MG63 (cell line): ENCODE data around the gene NCK2. TPM values are rescaled to one million over a fixed set of nuclear protein-coding genes. Genes with fewer than 3 reads are reported as not detected.

ENCODE experiments used
- DNase-seq: peaks from one replicate; pipeline ENCODE4 v3.0.0-alpha.2; 2020
- H3K27me3 ChIP-seq: fragments of 250-450 bp; sonication (Bioruptor Pico); 2 replicates; pipeline ENCODE4 v1.5.1; 2020; ENCODE audit warnings: mild to moderate bottlenecking, moderate library complexity
- H3K36me3 ChIP-seq: fragments of 250-450 bp; sonication (Bioruptor Pico); 2 replicates; pipeline ENCODE4 v1.5.1; 2020; ENCODE audit warnings: mild to moderate bottlenecking, moderate library complexity
- H3K4me3 ChIP-seq: fragments of 250-450 bp; sonication (Bioruptor Pico); 2 replicates; pipeline ENCODE4 v1.5.1; 2020; ENCODE audit warnings: mild to moderate bottlenecking, moderate library complexity
- H3K9me3 ChIP-seq: fragments of 250-450 bp; sonication (Bioruptor Pico); 2 replicates; pipeline ENCODE4 v1.5.1; 2020; ENCODE audit warnings: mild to moderate bottlenecking, moderate library complexity
- total RNA-seq: library from RNA; depleted of rRNA; stranded (reverse); fragments of >200 nt; shearing (Covaris generic); gene quantifications from 2 replicates; pipeline ENCODE4 v1.2.3, GENCODE V29; 2014; ENCODE audit warnings: low replicate concordance

NCK2 gene
- total RNA-seq, 1 experiment from 2014 or later, result 23.4 TPM

DNA sequence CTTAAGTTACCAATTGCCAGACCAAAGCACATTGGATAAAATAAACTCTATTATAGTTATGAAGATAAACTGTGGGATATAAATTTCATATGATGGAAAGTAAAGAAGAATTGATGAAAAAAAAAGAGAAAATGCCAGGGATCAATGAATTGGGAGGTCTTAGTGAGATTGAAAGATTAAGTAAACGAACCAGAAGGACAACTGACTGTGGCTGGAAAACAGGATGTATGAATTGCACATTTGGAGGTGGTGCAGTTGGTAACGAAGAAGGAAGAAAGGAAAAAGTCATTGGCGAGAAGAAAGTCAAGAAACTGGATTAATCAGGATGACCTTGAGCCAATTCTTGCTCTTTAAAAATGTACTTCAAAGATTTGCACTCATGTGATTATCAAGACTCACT lies 166.7 kb downstream of the NCK2 start:
- H3K27me3 ChIP-seq, result peaks cover 2% of the 10 kb centered on the region; the same call in 1 of the 2 replicates
- no peak for DNase-seq
- no peak overlapping the region for H3K4me3 ChIP-seq
- H3K36me3 ChIP-seq, result no peaks in the 10 kb centered on the region
- H3K9me3 ChIP-seq, result no peaks in the 10 kb centered on the region

DNA sequence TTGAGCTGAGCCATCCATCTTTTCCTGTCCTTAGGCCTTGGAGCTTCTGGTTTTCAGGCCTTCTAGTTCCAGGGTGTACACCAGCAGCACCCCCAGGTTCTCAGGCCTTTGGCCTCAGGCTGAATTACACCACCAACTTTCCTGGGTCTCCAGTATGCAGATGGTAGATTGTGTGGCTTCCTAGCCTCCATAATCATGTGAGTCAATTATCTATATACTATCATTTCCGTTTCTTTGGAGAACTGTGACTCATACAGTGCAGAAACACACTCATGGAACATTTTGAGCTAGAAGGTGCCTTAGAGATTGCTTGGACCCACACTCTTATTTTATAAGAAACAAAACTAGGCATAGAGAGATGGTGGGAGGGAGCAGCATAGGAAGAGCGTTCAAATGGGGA lies 167.4 kb downstream of the NCK2 start:
- no peaks in the 10 kb centered on the region for H3K36me3 ChIP-seq
- DNase-seq, result no peak
- H3K27me3 ChIP-seq, result peaks cover 2% of the 10 kb centered on the region; the same call in 1 of the 2 replicates
- no peak overlapping the region for H3K4me3 ChIP-seq
- no peaks in the 10 kb centered on the region for H3K9me3 ChIP-seq

DNA sequence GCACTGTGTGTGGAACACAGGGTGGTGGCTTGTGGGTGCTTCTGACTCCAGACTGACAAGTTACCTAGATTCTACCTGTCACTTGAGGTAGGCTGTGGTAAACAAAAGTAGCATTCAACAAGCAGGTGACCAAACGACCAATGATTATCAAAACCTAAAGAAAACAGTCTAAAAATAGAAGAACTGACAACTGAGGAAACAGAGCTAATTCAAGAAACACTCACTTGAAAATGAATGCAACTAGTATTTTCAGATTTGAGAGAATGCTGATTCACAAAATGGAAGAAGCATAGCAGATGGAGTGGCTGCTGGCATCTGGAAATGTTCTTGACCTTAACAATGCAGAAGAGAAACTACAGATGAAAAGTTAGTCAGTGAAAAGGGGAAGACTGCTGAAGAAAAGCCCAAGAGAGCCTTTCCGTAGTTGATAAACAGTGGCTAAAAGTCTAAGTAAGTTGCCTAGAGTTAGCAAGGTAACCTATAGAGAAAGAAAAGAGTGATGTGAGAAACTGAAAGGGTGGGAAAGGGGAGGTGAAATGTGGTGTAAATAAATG lies 170.4 kb downstream of the NCK2 start:
- no peaks in the 10 kb centered on the region for H3K36me3 ChIP-seq
- H3K9me3 ChIP-seq, result no peaks in the 10 kb centered on the region
- DNase-seq, result no peak
- H3K4me3 ChIP-seq, result no peak overlapping the region
- H3K27me3 ChIP-seq, result peaks cover 2% of the 10 kb centered on the region; the same call in 1 of the 2 replicates

DNA sequence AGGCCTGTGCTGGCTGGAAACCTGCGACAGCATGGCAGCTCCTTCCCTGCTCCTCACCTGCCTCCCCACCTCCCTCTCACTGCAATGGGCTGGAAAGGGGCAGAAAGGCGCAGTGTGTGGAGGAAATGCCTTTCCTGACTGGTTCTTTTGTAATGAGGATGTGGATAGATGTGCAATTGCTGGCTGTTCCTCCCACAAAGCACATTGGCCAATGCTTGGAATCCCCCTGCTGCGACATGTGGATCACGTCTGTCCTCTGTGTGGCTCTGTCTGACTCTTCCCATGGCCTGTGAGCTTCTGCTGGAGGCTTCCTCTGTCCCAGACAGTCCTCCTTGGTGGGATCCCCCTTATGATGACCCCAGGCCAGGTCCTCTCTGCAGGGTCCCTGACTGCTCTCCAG lies 172.5 kb downstream of the NCK2 start:
- H3K27me3 ChIP-seq, result peaks cover 2% of the 10 kb centered on the region; the same call in 1 of the 2 replicates
- no peak overlapping the region for H3K4me3 ChIP-seq
- H3K36me3 ChIP-seq, result no peaks in the 10 kb centered on the region
- no peaks in the 10 kb centered on the region for H3K9me3 ChIP-seq
- DNase-seq, result no peak

DNA sequence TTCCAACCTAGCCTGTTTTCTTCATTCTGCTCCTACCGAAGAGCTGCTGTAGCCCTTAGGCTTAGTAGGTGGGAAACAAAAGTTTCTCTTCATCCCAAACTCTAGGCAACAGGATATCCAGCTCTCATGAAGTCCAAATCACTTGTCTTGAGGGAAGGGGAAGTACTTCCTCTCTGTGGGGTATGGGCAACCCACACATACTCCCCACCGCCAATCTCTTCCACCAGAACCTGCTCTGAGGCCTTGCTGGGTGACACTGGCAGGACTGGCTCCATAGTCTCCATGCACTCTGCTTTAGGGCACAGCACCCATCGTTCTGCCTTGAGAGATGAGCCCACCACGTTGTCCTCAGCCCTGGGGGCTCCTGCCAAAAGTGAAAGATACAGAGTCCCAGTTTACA lies 173.0 kb downstream of the NCK2 start:
- Histone ChIP-seq H3K36me3 (no peaks in the 10 kb centered on the region), H3K27me3 (peaks cover 2% of the 10 kb centered on the region; the same call in 1 of the 2 replicates), H3K4me3 (no peak overlapping the region), H3K9me3 (no peaks in the 10 kb centered on the region)
- no peak for DNase-seq

DNA sequence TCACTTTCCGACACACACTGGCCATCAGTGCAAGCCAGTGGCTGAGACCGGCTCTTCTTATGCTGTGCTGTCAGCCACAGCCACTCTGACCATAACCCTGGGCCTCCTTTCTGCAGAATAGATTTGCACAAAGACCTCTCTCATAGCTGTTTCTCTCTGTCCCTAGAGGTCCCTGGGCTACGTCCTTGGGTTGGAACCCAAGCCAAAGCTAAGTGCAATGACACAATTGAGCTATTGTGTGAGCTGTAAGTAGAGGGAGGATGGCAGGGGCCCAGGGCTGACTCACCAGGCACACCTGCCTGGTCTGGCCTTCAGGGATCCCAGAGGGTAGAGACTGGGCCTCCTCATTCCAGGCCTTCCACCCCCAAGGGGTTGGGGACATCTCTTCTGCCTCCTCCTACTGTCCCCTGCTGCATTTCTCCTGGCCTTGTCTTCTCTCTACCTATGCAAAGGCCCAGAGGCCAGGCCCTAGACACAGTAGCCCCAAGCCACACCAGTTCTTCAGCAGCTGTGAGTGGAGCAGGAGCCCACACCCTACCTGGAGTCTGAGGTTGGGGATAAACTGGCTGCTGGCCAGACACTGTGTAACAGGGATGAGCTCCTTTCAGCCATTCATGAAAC lies 174.6 kb downstream of the NCK2 start:
- DNase-seq, result no peak
- Histone ChIP-seq H3K9me3 (no peaks in the 10 kb centered on the region), H3K36me3 (no peaks in the 10 kb centered on the region), H3K4me3 (no peak overlapping the region), H3K27me3 (peaks cover 2% of the 10 kb centered on the region; the same call in 1 of the 2 replicates)

DNA sequence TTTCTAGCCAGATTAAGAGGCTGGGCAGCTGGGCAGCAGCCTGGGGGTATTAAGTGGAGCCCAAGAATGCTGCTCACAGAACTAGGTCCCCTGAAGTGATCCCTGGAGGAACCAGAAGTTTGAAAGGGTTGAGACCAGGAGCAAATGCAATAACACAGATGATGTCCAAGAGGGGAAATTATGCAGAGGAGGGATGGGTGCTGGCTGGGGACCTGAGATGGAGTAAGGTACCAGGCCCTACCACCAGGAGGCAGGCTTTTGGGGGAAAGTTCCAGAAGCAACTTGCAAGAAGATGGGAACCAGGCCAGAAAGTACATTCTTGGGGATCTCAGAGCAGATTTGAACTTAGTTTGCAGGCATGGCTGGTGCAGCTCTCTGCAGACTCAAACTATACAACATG lies 175.1 kb downstream of the NCK2 start:
- H3K9me3 ChIP-seq, result no peaks in the 10 kb centered on the region
- H3K27me3 ChIP-seq, result peaks cover 2% of the 10 kb centered on the region; the same call in 1 of the 2 replicates
- no peak overlapping the region for H3K4me3 ChIP-seq
- H3K36me3 ChIP-seq, result no peaks in the 10 kb centered on the region
- peak; percentile 9 for DNase-seq

DNA sequence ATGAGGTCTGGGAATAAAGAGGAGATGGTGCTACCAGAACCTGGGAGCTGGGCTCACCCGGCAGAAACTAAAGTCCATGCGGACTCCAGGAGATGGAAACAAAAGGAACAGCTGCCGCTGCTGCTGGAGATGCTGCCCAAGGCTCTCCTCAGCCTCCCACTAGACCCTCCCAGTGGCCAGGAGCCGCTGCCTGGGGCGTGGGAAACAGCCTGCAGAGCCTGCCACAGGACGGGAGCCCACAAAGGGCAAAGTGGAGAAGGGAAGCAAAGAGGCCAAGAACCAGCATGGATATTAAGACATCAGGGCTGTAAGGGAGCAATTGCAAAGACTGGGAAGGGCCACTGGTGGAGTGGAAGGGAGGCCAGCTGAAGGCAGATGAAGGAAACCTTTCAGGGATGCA lies 179.6 kb downstream of the NCK2 start:
- Histone ChIP-seq H3K9me3 (no peaks in the 10 kb centered on the region), H3K27me3 (no peaks in the 10 kb centered on the region), H3K36me3 (no peaks in the 10 kb centered on the region), H3K4me3 (no peak overlapping the region)
- no peak for DNase-seq

DNA sequence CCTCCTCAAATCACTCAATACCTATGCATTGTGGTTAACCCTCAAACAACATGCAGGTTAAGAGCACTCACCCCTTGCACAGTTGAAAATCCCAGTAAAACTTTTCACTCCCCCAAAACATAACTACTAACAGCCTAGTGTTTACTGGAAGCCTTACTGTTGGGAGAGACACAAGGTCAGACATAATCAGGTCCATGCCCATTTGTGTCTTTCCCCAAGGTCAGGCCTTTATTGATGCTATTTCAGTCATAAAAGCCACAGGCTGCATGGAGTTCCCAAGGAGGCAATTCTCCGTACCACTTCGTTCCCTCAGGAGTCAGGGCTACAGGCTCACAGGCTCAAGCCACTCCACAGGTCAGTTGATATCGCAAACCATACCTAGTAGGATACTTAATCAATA lies 180.2 kb downstream of the NCK2 start:
- Histone ChIP-seq H3K9me3 (no peaks in the 10 kb centered on the region), H3K36me3 (no peaks in the 10 kb centered on the region), H3K27me3 (no peaks in the 10 kb centered on the region), H3K4me3 (no peak overlapping the region)
- DNase-seq, result no peak

DNA sequence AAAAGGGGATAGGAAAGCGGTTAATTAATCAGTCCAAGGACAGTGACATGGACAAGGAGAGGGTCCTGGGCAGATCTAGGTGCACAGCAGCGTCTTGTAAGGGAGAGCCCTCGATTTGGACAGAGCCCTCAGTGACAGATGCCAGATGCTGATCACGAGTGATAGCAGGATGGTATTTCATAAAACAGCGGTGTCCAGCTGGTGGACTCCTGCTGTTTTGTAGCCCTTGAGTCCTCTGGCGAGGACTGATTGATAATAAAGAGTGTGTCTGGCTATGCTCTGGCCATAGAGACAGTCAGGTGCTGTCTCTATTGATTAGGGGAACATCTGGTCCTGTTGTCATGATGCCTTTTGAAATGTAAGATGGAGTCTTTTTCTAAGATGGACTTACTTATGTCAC lies 180.7 kb downstream of the NCK2 start:
- Histone ChIP-seq H3K4me3 (no peak overlapping the region), H3K27me3 (no peaks in the 10 kb centered on the region)
- DNase-seq, result no peak

DNA sequence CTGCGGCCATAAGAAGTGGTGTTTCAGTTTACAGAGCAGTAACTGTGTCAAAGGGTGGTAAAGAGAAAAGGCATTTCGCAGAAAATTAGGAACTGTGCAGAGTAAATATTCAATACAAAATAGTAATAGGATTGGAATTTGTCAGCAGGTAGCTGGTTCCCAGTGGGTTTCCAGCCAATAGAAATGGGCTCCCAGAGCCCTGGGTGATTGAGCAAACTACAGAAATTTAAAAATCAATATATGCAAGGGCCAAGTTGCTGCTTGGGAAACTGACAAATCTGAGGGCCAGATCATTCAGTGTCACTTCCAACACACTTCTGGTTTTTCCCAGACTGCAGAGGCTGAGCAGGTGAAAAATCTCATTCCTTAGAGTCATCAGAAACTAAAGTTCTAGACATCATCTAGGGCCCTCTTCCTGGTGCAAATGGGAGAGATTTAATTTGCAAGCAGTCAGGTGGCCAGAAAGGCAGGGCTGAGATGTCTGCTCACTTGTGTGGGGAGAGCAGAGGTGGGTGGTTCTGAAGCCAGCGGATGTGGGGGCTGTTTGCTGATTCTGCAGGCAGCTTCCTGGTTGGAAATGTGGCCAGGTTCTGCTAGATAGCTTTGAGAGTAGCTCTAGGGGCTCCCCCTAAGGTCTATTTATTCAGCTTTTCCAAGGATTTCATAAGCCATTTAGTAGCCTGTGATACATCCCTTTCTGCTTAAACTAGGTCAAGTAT lies 182.4 kb downstream of the NCK2 start:
- Histone ChIP-seq H3K9me3 (no peaks in the 10 kb centered on the region), H3K36me3 (no peaks in the 10 kb centered on the region), H3K4me3 (no peak overlapping the region), H3K27me3 (no peaks in the 10 kb centered on the region)
- DNase-seq, result no peak

More for the DNA sequence above, 180.7 kb downstream of the NCK2 start:
- Histone ChIP-seq H3K36me3 (no peaks in the 10 kb centered on the region), H3K9me3 (no peaks in the 10 kb centered on the region)

DNA sequence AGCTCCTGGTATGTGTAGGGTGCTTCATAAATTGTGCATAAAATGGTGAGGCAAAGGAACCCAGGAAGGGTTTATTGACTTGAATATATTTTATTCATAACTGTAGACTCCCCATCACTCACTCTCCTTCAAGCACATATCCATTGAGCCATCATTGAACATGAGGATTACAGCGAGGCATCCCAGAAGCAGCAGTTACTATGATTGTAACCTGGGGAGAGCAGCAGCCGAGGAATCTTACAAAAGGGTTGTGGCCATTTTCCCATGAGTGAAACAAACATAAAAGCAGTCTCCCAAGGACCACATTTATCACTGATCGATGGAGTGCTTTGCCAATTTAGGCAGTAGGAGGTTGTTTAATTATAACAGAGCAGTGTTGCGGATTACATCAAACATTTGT lies 183.4 kb downstream of the NCK2 start:
- Histone ChIP-seq H3K9me3 (no peaks in the 10 kb centered on the region), H3K27me3 (no peaks in the 10 kb centered on the region), H3K4me3 (no peak overlapping the region), H3K36me3 (no peaks in the 10 kb centered on the region)
- no peak for DNase-seq

DNA sequence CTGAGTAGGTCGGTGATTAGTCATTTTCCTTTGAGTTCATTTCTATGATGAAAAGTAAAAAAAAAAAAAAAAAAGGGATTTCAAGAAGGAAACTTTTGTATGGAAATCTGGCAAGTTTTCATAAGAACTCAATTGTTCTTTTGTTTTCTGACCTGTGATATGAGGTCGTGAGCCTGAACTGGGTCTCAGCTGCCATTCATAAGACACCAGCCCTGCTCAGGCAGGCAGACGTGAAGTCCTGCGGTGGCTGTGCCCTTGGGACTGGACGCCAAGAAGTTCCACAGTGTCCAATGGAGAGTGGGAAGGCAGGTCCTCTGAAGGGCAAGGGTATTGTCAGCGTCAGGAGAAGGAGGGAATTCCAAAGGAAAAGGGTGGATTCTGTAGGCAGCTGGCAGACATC lies 183.9 kb downstream of the NCK2 start:
- Histone ChIP-seq H3K27me3 (no peaks in the 10 kb centered on the region), H3K4me3 (no peak overlapping the region), H3K36me3 (no peaks in the 10 kb centered on the region), H3K9me3 (no peaks in the 10 kb centered on the region)
- DNase-seq, result no peak

DNA sequence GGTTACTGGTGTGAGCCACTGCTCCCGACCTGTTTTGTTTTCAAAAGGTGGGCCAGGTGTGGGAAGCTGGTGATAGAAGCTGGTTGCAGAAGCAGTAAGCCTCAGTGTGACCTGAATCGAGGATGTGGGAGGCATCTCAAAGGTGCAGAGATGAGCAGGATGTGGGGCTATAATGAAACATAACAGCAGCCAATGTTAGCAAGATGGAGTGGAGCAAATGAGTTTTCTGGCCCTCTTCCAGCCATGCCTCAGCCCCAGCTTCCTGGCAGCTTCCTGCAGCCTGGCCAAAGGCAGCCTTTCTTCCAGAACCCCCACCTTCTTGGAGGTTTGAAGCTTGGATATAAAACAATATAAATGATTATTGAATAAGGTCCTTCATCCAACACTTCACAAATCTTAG lies 184.8 kb downstream of the NCK2 start:
- peak; percentile 10 for DNase-seq

DNA sequence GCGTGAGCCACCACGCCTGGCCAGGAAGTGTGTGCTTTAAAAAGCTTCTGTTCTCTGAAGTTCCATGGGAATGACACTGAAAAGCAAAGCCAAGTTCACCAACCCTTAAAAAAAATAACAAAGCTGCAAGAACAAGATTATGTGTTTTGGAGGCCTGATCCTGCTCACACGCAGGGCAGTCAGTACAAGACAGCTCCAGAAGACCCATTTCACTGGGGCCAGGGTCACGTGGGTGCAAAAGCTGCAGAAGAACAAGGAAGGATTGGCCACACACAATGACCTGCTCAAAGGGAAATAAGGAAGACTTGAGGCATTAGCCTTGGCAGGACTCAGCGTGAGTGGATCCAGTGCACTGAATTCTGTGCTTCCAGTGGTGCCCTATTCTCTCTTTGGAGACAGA lies 187.9 kb downstream of the NCK2 start:
- Histone ChIP-seq H3K36me3 (no peaks in the 10 kb centered on the region), H3K9me3 (no peaks in the 10 kb centered on the region), H3K4me3 (no peak overlapping the region), H3K27me3 (no peaks in the 10 kb centered on the region)
- DNase-seq, result no peak

More for the DNA sequence above, 184.8 kb downstream of the NCK2 start:
- no peaks in the 10 kb centered on the region for H3K9me3 ChIP-seq
- no peak overlapping the region for H3K4me3 ChIP-seq
- H3K27me3 ChIP-seq, result no peaks in the 10 kb centered on the region
- H3K36me3 ChIP-seq, result no peaks in the 10 kb centered on the region

DNA sequence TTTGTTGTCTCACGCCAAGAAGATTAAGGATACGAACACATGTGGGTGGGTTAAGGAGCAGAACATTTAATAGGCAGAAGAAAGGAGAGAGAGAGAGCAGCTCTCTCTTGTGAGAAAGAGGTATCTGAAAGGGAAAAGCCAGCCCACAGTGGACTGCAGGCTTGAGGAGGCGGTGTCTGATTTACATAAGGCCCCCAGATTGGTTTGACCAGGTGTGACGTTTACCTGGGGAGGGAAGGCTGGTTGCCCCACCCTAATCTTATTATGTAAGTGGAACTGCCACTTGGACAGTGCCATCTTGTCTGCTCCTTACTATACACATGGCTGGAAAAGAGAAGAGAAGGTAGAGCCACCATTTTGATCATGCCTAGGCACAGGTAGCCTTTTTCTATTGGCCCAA lies 189.2 kb downstream of the NCK2 start:
- no peaks in the 10 kb centered on the region for H3K36me3 ChIP-seq
- H3K27me3 ChIP-seq, result no peaks in the 10 kb centered on the region
- H3K4me3 ChIP-seq, result no peak overlapping the region
- peak; percentile 5 for DNase-seq
- H3K9me3 ChIP-seq, result no peaks in the 10 kb centered on the region

DNA sequence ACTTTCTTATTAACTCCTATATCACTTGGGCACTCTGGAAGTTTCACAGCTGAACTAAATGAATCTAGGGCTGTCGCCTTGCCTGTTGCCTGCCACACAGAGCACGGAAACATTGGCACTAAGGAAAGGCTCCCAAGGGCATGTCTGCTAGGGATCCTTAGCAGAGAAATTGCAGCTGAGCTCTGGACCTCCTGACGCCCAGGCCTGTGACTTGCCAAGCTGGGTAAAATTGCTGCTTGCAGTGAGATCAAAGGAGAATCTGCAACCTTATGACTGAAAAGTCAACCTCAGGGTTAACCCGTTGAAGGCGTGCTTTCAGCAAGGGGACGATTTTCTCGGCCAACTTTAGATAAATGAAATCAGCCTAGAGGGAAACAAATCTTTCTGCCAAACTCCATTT lies 189.8 kb downstream of the NCK2 start:
- H3K9me3 ChIP-seq, result no peaks in the 10 kb centered on the region
- no peaks in the 10 kb centered on the region for H3K27me3 ChIP-seq
- H3K36me3 ChIP-seq, result no peaks in the 10 kb centered on the region
- no peak for DNase-seq
- H3K4me3 ChIP-seq, result no peak overlapping the region

DNA sequence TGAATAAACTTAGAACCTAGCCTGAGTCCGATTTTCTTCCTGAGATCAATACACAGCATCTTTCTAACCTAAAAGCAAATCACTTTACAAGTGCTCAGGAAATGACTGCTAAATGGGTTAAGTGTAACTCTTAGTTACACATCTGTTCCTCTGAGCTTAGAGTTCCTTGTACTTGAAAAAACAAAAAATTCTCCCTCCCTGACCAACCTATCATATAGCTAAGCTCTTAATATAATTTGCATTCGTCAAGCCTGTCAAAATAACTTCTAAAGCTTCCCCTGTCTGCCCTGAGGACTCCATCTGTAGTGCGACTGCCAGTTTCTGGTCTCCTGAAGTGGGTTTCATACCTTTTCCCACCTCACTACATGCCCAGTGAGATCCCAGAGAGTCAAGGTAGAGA lies 190.4 kb downstream of the NCK2 start:
- no peak for DNase-seq
- H3K36me3 ChIP-seq, result no peaks in the 10 kb centered on the region
- no peak overlapping the region for H3K4me3 ChIP-seq
- no peaks in the 10 kb centered on the region for H3K9me3 ChIP-seq
- H3K27me3 ChIP-seq, result no peaks in the 10 kb centered on the region
